Stomach (tissue), 9 donors: ENCODE data around the gene THYN1. TPM values are rescaled to one million over a fixed set of nuclear protein-coding genes. Genes with fewer than 3 reads are reported as not detected.
"Not testable (repeated sequence)": the region's sequence is repeated elsewhere in the genome, so short reads cannot be mapped to it uniquely, and the experiment has no call there.

Experiments used
- DNase-seq, 2 donors: peaks; one replicate each; pipeline versions ENCODE4 v3.0.0 to v3.0.0-alpha.2; 2013 to 2019
- H3K27ac ChIP-seq, 5 donors: fragments of 200-600 bp in 4 of 5; sonication (generic) in 4 of 5; one replicate each; pipeline ENCODE4 v1.5.1; 2013 to 2019; ENCODE audit warnings: mild to moderate bottlenecking in 1 of 5, moderate library complexity in 1 of 5
- H3K27me3 ChIP-seq, 3 donors: fragments of 200-600 bp; sonication (generic); one replicate each; pipeline ENCODE4 v1.5.1; 2017 to 2019; ENCODE audit warnings: mixed run types in 1 of 3
- H3K36me3 ChIP-seq, 4 donors: fragments of 200-600 bp; sonication (generic); 1 replicate in 3 of 4; 2 replicates in 1 of 4; pipeline ENCODE4 v1.5.1; 2016 to 2019
- H3K4me1 ChIP-seq, 4 donors: fragments of 200-600 bp; sonication (generic); one replicate each; pipeline ENCODE4 v1.5.1; 2016 to 2019
- H3K4me3 ChIP-seq, 4 donors: fragments of 200-600 bp; sonication (generic) in 3 of 4; one replicate each; pipeline ENCODE4 v1.5.1; 2016 to 2019; ENCODE audit warnings: mild to moderate bottlenecking in 1 of 4
- H3K9me3 ChIP-seq, 4 donors: fragments of 200-600 bp; sonication (generic); one replicate each; pipeline ENCODE4 v1.5.1; 2016 to 2019
- CTCF ChIP-seq, 7 experiments: fragments of 450-650 bp in 4 of 7; fragments of 200-600 bp in 3 of 7; sonication (generic) in 3 of 7; IDR thresholded peaks; one replicate each; pipeline ENCODE4 v1.5.1; 2016 to 2019; ENCODE audit warnings: antibody characterized with exemption in 7 of 7, control low read depth in 2 of 7, mild to moderate bottlenecking in 1 of 7
- EP300 ChIP-seq: sonication (generic); formaldehyde crosslinking; IDR thresholded peaks from one replicate; pipeline ENCODE4 v1.6.1; 2017; ENCODE audit warnings: antibody characterized with exemption
- POLR2A ChIP-seq, 4 donors: fragments of 450-650 bp; IDR thresholded peaks; one replicate each; pipeline ENCODE4 v1.6.1; 2016; ENCODE audit warnings: antibody characterized with exemption in 4 of 4, control low read depth in 2 of 4, mild to moderate bottlenecking in 1 of 4, moderate library complexity in 1 of 4
- POLR2AphosphoS5 ChIP-seq, 3 donors: sonication (generic); formaldehyde crosslinking; IDR thresholded peaks; one replicate each; pipeline ENCODE4 v1.6.1; 2016; ENCODE audit warnings: antibody characterized with exemption in 3 of 3
- WGBS, 5 donors: extraction: QIAGEN DNeasy Blood & Tissue Kit in 3 of 5; methylation state at CpG; one replicate each; pipeline versions ENCODE4 v1.1.5 to v1.1.7; 2013 to 2018; 5-methylcytosine and 5-hydroxymethylcytosine counted together
- intact Hi-C: fragments of 100-400 bp; cut with DNase I; formaldehyde crosslinking; loops from one replicate; pipeline ENCODE4 v1.15.1; 2023; ENCODE audit warnings: low total_unique reads
- polyA plus RNA-seq, 3 donors: library from polyadenylated mRNA; stranded (reverse); fragments of 200-250 nt; gene quantifications; one replicate each; pipeline ENCODE4 v1.2.3, GENCODE V29; 2013
- total RNA-seq, 5 donors: library from RNA; depleted of rRNA; stranded (reverse); fragments of >200 nt; gene quantifications; one replicate each; pipeline versions ENCODE4 v1.1.0 to v1.2.3, GENCODE V29; 2014 to 2016
- donor health status: healthy with polysubstance abuse.
- donor health status: Bipolar disorder and iron deficiency.
- donor health status: healthy.

Gene THYN1
- total and polyA plus RNA-seq, 8 donors = 4.6 to 62.1 (median 40.0) TPM

- TF ChIP-seq EP300 (no peak), POLR2A (IDR thresholded peaks at IDR 0.05) (no peak), POLR2AphosphoS5 (IDR thresholded peaks at IDR 0.05) (no peak), CTCF (IDR thresholded peaks at IDR 0.05) (no peak)
- intact Hi-C loops = no loop called here
- Histone ChIP-seq H3K36me3 (peaks cover 39 to 90% (median 86%) of the 10 kb centered on the region in 4 donors), H3K4me3 (no peak overlapping the region), H3K9me3 (no peaks in the 10 kb centered on the region), H3K27ac (no peak overlapping the region), H3K27me3 (no peaks in the 10 kb centered on the region), H3K4me1 (peaks cover 0 to 6% (median 0%) of the 10 kb centered on the region in 4 donors)
- 92 to 96% (median 94%) methylated on average over 16 of the region's 16 CpGs for WGBS, 5 donors
- DNase-seq = no peak
Observed at GRCh38 chr11:134260983-134261382, 7.8 kb upstream of the THYN1 start.

GRCh38 chr11:134260503-134260902 lies 7.4 kb upstream of the THYN1 start:
- Histone ChIP-seq H3K27ac (no peak overlapping the region), H3K27me3 (no peaks in the 10 kb centered on the region), H3K4me1 (peaks cover 0 to 9% (median under 1%) of the 10 kb centered on the region in 4 donors), H3K36me3 (peaks cover 39 to 89% (median 86%) of the 10 kb centered on the region in 4 donors), H3K9me3 (no peaks in the 10 kb centered on the region), H3K4me3 (no peak overlapping the region)
- no peak for DNase-seq
- intact Hi-C loops = no loop called here
- TF ChIP-seq CTCF (IDR thresholded peaks at IDR 0.05) (no peak), EP300 (no peak), POLR2A (IDR thresholded peaks at IDR 0.05) (no peak), POLR2AphosphoS5 (IDR thresholded peaks at IDR 0.05) (no peak)

- Histone ChIP-seq H3K9me3 (no peaks in the 10 kb centered on the region), H3K27me3 (no peaks in the 10 kb centered on the region), H3K4me1 (peaks cover 9 to 26% (median 15%) of the 10 kb centered on the region in 4 donors), H3K27ac (no peak overlapping the region), H3K4me3 (no peak overlapping the region), H3K36me3 (peaks cover 39 to 71% (median 70%) of the 10 kb centered on the region in 4 donors)
- WGBS, 5 donors = 80 to 92% (median 83%) methylated on average over 4 of the region's 4 CpGs
- DNase-seq = no peak
- no peak for TF ChIP-seq EP300
- TF ChIP-seq POLR2A (IDR thresholded peaks at IDR 0.05) = no peak
- TF ChIP-seq POLR2AphosphoS5 (IDR thresholded peaks at IDR 0.05) = no peak
- no peak for TF ChIP-seq CTCF (IDR thresholded peaks at IDR 0.05)
- intact Hi-C loops = no loop called here
Observed at GRCh38 chr11:134258577-134258976, 5.4 kb upstream of the THYN1 start.

- Histone ChIP-seq H3K9me3 (no peaks in the 10 kb centered on the region), H3K4me3 (no peak overlapping the region), H3K4me1 (peaks cover 13 to 34% (median 22%) of the 10 kb centered on the region in 4 donors), H3K27me3 (no peaks in the 10 kb centered on the region), H3K36me3 (peaks cover 27 to 56% (median 55%) of the 10 kb centered on the region in 4 donors), H3K27ac (no peak overlapping the region)
- intact Hi-C loops = no loop called here
- TF ChIP-seq CTCF (IDR thresholded peaks at IDR 0.05) (no peak), EP300 (no peak), POLR2AphosphoS5 (IDR thresholded peaks at IDR 0.05) (no peak), POLR2A (IDR thresholded peaks at IDR 0.05) (no peak)
- 92 to 96% (median 95%) methylated on average over 11 of the region's 11 CpGs for WGBS, 5 donors
- no peak for DNase-seq
Observed at GRCh38 chr11:134257101-134257500, 3.9 kb upstream of the THYN1 start.

- H3K9me3 ChIP-seq, H3K27me3 ChIP-seq, H3K27ac ChIP-seq, DNase-seq, intact Hi-C loops, H3K4me3 ChIP-seq: not testable (repeated sequence)
- peaks cover 20 to 47% (median 46%) of the 10 kb centered on the region in 4 donors for H3K36me3 ChIP-seq
- whole genome bisulfite sequencing, 5 donors = 93 to 98% (median 95%) methylated on average over 5 of the region's 5 CpGs
- peaks cover 17 to 43% (median 29%) of the 10 kb centered on the region in 4 donors for H3K4me1 ChIP-seq
Observed at GRCh38 chr11:134255184-134255561, 2.0 kb upstream of the THYN1 start.
